ENCODE results near the gene UTF1.

The UTF1 gene

GRCh38 chr10:133196936-133197758 lies 32.9 kb upstream of the UTF1 start:
- in situ Hi-C loops (cut with HindIII; ENCODE audit: low sequenced_read_pairs) = no loop called here

GRCh38 chr10:133197786-133198185 lies 32.2 kb upstream of the UTF1 start:
- in situ Hi-C loops (cut with HindIII; ENCODE audit: low sequenced_read_pairs) = no loop called here

GRCh38 chr10:133198206-133198605 lies 31.8 kb upstream of the UTF1 start:
- in situ Hi-C loops (cut with HindIII; ENCODE audit: low sequenced_read_pairs) = no loop called here

- in situ Hi-C loops (cut with HindIII; ENCODE audit: low sequenced_read_pairs) = no loop called here
Measured at GRCh38 chr10:133198621-133199487, 31.2 kb upstream of the UTF1 start.

GRCh38 chr10:133199488-133199885 lies 30.5 kb upstream of the UTF1 start:
- in situ Hi-C loops (cut with HindIII; ENCODE audit: low sequenced_read_pairs) = no loop called here

- in situ Hi-C loops (cut with HindIII; ENCODE audit: low sequenced_read_pairs) = no loop called here
Measured at GRCh38 chr10:133199992-133200611, 29.9 kb upstream of the UTF1 start.

- in situ Hi-C loops (cut with HindIII; ENCODE audit: low sequenced_read_pairs) = no loop called here
Measured at GRCh38 chr10:133200621-133201031, 29.4 kb upstream of the UTF1 start.

- in situ Hi-C loops (cut with HindIII; ENCODE audit: low sequenced_read_pairs) = no loop called here
Measured at GRCh38 chr10:133201151-133201947, 28.7 kb upstream of the UTF1 start.

GRCh38 chr10:133201948-133202725 lies 27.9 kb upstream of the UTF1 start:
- in situ Hi-C loops (cut with HindIII; ENCODE audit: low sequenced_read_pairs) = no loop called here

- in situ Hi-C loops (cut with HindIII; ENCODE audit: low sequenced_read_pairs) = no loop called here
Measured at GRCh38 chr10:133202778-133203651, 27.0 kb upstream of the UTF1 start.

GRCh38 chr10:133203652-133204195 lies 26.3 kb upstream of the UTF1 start:
- in situ Hi-C loops (cut with HindIII; ENCODE audit: low sequenced_read_pairs) = no loop called here

GRCh38 chr10:133204226-133205015 lies 25.6 kb upstream of the UTF1 start:
- in situ Hi-C loops (cut with HindIII; ENCODE audit: low sequenced_read_pairs) = no loop called here

- in situ Hi-C loops (cut with HindIII; ENCODE audit: low sequenced_read_pairs) = no loop called here
Measured at GRCh38 chr10:133205146-133205545, 24.9 kb upstream of the UTF1 start.

- in situ Hi-C loops (cut with HindIII; ENCODE audit: low sequenced_read_pairs) = no loop called here
Measured at GRCh38 chr10:133206356-133207040, 23.5 kb upstream of the UTF1 start.

- in situ Hi-C loops (cut with HindIII; ENCODE audit: low sequenced_read_pairs) = no loop called here
Measured at GRCh38 chr10:133207041-133207600, 22.9 kb upstream of the UTF1 start.

GRCh38 chr10:133207627-133208026 lies 22.4 kb upstream of the UTF1 start:
- in situ Hi-C loops (cut with HindIII; ENCODE audit: low sequenced_read_pairs) = no loop called here

- in situ Hi-C loops (cut with HindIII; ENCODE audit: low sequenced_read_pairs) = no loop called here
Measured at GRCh38 chr10:133208466-133208865, 21.6 kb upstream of the UTF1 start.
